ENCODE data around the gene CFLAR.

DNA sequence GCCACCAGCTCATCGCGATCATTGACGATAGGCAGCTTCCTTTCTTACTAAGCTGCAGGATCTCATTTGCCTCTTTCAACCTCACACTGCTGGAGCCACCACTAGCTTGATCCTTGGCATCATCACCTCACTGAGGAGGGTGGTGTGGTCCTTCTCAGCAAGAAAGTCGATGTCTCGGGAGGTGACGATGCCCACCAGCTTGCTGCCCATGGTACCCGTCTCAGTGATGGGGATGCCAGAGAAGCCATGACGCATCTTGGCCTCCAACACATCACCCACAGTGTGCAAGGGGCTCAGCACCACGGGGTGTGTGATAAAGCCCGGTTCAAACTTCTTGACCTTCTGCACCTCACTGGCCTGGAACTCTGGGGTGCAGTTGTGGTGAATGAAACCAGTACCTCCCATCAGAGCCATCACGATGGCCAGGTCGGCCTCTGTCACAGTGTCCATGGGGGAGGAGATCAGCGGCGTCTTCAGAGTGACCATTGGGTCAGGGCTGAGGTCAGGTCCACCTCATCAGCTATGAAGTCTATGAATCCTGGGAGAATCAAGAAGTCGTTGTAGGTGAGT, 22.5 kb downstream of the CFLAR start:
- TF ChIP-seq CTCF (conservative IDR thresholded peaks at IDR 0.05; ENCODE audit: low read length) (no peak), EZH2phosphoT487 (IDR thresholded peaks at IDR 0.05; ENCODE audit: borderline replicate concordance) (no peak)

All from Loucy (cell line).